Esophagus (tissue), 2 donors: ENCODE measurements around the gene VDR. TPM values are rescaled to one million over a fixed set of nuclear protein-coding genes. Genes with fewer than 3 reads are reported as not detected.

ENCODE experiments used
- H3K27ac ChIP-seq, 2 donors: one replicate each; pipeline ENCODE4 v1.5.1; 2013; ENCODE audit warnings: low read depth in 2 of 2, mild to moderate bottlenecking in 2 of 2, inconsistent platforms in 1 of 2, low read length in 1 of 2, moderate library complexity in 1 of 2
- H3K27me3 ChIP-seq, 2 donors: one replicate each; pipeline ENCODE4 v1.6.1; 2013; ENCODE audit warnings: low read length in 2 of 2, control low read depth in 1 of 2, mild to moderate bottlenecking in 1 of 2; ENCODE audit not compliant: insufficient read depth in 2 of 2, control insufficient read depth in 1 of 2
- H3K36me3 ChIP-seq, 2 donors: one replicate each; pipeline ENCODE4 v1.6.1; 2013; ENCODE audit warnings: low read length in 1 of 2; ENCODE audit not compliant: control insufficient read depth in 2 of 2, insufficient read depth in 2 of 2
- H3K4me1 ChIP-seq, 2 donors: one replicate each; pipeline ENCODE4 v1.6.1; 2013; ENCODE audit warnings: low read length in 1 of 2; ENCODE audit not compliant: control insufficient read depth in 2 of 2, insufficient read depth in 2 of 2
- H3K4me3 ChIP-seq, 2 donors: one replicate each; pipeline ENCODE4 v1.5.1; 2013; ENCODE audit warnings: low read length in 2 of 2, mild to moderate bottlenecking in 2 of 2, low read depth in 1 of 2, moderate library complexity in 1 of 2
- H3K9me3 ChIP-seq, 2 donors: one replicate each; pipeline ENCODE4 v1.6.1; 2013; ENCODE audit warnings: mild to moderate bottlenecking in 2 of 2, low read depth in 1 of 2, low read length in 1 of 2, moderate library complexity in 1 of 2; ENCODE audit not compliant: control insufficient read depth in 2 of 2, insufficient read depth in 1 of 2
- whole genome bisulfite sequencing, 2 donors: extraction: QIAGEN DNeasy Blood & Tissue Kit; methylation state at CpG; one replicate each; pipeline ENCODE4 v1.1.7; 2013; 5-methylcytosine and 5-hydroxymethylcytosine counted together
- polyA plus RNA-seq, 2 donors: library from polyadenylated mRNA; stranded (reverse); fragments of 200-250 nt; gene quantifications; one replicate each; pipeline ENCODE4 v1.2.3, GENCODE V29; 2013
- donor health status: healthy with polysubstance abuse.
- donor health status: Bipolar disorder and iron deficiency.

The VDR gene
- polyA plus RNA-seq, 2 donors, result 8.8 to 10.8 TPM

DNA sequence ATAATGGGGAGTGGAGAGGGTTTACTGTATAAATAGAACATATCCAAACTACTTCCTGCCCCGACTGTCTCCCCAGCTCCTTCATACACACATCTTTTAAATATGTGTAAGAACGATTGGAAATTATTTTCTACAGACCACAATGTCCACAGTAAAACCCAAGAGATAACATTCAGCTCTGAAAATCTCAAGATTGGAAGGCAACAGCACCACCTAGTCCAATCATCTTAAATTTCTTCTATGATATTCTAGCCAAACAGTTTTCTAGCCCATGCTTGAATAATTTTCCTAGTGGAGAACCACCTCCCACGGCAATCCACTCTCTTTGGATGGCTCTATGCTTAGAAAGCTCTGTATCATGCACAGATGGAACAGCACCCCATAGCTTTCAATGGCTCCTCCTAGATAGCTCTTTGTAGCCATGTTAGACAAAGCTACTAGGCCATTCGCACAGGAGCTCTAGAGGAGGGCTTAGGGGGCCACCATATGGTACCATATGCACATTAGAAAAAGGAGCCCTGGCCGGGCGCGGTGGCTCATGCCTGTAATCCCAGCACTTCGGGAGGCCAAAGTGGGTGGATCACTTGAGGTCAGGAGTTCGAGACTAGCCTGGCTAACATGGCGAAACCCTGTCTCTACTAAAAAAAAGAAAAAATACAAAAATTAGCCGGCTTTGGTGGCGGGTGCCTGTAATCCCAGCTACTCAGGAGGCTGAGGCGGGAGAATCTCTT, 18.1 kb downstream of the VDR start:
- Histone ChIP-seq H3K36me3 (peaks cover 0 to 3% of the 10 kb centered on the region in 2 donors), H3K4me3 (no peak overlapping the region), H3K27me3 (no peaks in the 10 kb centered on the region), H3K4me1 (peaks cover 7% of the 10 kb centered on the region in 2 donors), H3K9me3 (no peaks in the 10 kb centered on the region), H3K27ac (no peak overlapping the region)
- WGBS, 2 donors, result 78 to 81% methylated on average over 13 of the region's 13 CpGs

DNA sequence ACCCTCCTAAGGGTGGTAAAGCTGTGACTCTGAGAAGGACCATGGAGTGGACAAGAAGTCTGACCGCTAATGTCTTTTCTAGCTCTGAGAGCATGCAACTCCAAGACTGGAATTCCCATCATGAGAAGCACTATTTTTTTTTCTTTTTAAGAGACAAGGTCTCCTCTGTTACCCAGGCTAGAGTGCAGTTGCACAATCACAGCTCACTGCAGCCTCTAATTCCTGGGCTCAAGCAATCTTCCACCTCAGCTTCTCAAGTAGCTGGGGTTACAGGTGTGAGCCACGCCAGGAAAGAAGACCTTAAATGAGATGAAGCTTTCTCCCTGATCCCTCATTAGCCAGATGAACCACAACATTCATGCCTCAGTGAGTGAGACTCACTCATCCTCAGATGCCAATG, 19.2 kb downstream of the VDR start:
- peaks cover 0 to 3% of the 10 kb centered on the region in 2 donors for H3K36me3 ChIP-seq
- 77 to 93% methylated on average over 2 of the region's 2 CpGs for WGBS, 2 donors
- H3K4me1 ChIP-seq, result peaks cover 7% of the 10 kb centered on the region in 2 donors
- H3K4me3 ChIP-seq, result no peak overlapping the region
- no peak overlapping the region for H3K27ac ChIP-seq
- H3K9me3 ChIP-seq, result no peaks in the 10 kb centered on the region
- H3K27me3 ChIP-seq, result no peaks in the 10 kb centered on the region

DNA sequence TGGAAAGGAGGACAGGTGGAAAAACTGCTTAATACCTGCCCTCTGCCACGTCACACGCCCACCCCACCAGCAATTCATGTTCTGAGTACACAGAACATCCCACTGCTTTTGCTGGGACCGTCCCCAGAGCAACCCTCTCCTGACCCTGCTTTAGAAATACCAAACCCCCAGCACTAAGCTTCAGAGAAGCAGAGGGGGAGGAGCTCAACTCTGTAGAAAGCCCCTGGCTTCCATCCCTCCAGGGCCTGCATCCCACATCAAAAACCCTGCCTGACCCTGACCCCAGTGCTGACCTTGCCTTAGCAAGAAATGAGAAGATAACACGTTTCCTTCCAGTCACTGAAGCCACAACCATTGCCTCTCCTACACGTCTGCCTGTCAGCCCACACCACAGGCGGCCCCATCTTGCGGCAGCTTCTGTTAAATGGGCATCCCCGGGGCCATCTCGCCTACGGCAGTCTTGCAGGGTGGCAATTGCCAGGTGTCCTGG, 19.7 kb downstream of the VDR start:
- Histone ChIP-seq H3K27me3 (no peaks in the 10 kb centered on the region), H3K4me3 (no peak overlapping the region), H3K27ac (no peak overlapping the region), H3K4me1 (peaks cover 7% of the 10 kb centered on the region in 2 donors), H3K36me3 (peaks cover 0 to 3% of the 10 kb centered on the region in 2 donors), H3K9me3 (no peaks in the 10 kb centered on the region)
- 70 to 78% methylated on average over 10 of the region's 10 CpGs for WGBS, 2 donors

DNA sequence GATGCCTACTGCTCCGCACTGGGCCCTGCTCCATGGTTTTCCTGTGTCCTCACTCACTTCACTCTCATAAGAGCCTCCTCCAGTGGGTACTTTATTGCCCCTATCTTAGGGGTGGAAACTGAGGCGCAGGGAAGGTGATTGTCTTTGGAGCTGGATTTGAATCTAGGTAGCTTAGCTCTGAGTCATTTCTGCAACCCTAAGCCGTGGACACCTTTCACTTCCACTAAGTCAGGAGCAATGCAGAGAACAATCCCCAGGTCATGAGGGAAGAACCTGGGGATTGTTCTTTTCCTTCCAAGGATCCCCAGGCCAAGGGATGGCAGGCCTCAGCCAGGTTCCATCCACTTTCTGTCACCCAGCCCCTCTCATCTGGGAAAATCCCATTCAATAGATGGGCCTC, 20.3 kb downstream of the VDR start:
- 63 to 78% methylated on average over 3 of the region's 3 CpGs for WGBS, 2 donors
- Histone ChIP-seq H3K4me1 (peaks cover 7% of the 10 kb centered on the region in 2 donors), H3K9me3 (no peaks in the 10 kb centered on the region), H3K4me3 (no peak overlapping the region), H3K27ac (no peak overlapping the region), H3K27me3 (no peaks in the 10 kb centered on the region), H3K36me3 (peaks cover 0 to 3% of the 10 kb centered on the region in 2 donors)

DNA sequence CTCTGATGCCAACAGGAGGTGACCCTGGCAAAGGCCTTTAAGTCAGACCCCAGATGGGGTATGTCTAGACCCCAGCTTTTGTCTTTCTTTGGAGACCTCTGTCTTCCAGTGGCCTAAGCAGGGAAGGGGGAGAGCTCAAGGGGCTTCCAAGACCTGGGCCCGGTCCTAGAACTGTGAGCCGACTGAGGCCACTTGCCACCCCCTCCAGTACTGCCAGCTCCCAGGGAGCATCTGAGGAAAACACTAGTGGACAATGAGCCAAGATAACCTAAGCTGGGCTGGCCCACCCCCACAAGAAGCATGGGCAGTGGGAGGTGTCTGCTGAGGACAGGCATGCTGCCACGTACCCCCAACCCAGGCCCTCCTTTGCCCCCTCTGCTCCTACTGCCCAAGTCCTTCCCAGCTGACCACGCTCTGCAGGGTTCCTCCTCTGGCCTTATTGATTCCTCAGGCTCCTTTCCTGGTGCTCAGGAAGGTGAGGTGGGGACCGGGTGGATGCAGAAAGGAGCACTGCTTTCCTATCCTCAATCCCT, 21.1 kb downstream of the VDR start:
- Histone ChIP-seq H3K36me3 (peaks cover 0 to 6% of the 10 kb centered on the region in 2 donors), H3K9me3 (no peaks in the 10 kb centered on the region), H3K4me3 (no peak overlapping the region), H3K27me3 (no peaks in the 10 kb centered on the region), H3K4me1 (peaks cover 5 to 7% of the 10 kb centered on the region in 2 donors), H3K27ac (no peak overlapping the region)
- WGBS, 2 donors, result 67 to 92% methylated on average over 5 of the region's 5 CpGs

DNA sequence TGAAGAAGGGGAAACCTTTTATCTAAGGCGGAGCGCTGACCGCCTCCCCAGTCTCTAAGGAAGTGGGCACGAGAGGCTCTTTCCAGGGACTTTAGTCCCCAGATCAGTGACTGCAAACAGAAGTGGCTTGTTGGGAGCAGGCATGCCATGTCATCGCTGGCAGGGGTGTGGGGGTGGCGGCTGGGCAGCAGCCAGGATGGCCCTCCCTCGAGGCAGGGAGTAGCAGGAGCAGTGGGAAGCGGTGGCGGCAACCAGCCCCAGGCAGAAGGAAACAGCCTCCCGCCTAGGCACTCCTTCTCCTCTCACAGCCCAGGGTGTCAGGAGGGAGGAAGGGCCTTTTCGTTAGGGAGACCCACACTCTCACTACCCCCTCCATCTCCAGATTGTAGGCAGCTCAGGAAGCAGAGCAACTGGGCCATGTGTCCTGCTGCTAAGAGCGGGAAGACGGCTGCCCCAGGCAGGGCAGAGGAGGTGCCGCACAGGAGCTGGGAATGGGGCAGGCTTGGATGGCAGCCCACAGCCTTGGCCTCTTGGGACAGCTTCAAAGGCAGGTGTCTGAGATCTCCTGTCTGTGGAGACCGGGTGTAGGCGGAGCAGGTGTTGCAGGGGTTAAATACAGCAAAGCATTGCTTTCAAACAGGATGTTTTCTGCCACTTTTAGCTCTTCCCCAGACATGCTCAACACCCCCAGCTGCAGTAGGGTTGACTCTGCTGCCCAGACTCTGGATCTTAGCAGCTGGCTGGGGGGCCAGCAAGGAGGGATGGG, 21.8 kb downstream of the VDR start:
- Histone ChIP-seq H3K4me3 (no peak overlapping the region), H3K27me3 (no peaks in the 10 kb centered on the region), H3K4me1 (peaks cover 5 to 7% of the 10 kb centered on the region in 2 donors), H3K27ac (no peak overlapping the region), H3K9me3 (no peaks in the 10 kb centered on the region), H3K36me3 (peaks cover 0 to 14% of the 10 kb centered on the region in 2 donors)
- WGBS, 2 donors, result 46 to 50% methylated on average over 15 to 16 of the region's 16 CpGs

DNA sequence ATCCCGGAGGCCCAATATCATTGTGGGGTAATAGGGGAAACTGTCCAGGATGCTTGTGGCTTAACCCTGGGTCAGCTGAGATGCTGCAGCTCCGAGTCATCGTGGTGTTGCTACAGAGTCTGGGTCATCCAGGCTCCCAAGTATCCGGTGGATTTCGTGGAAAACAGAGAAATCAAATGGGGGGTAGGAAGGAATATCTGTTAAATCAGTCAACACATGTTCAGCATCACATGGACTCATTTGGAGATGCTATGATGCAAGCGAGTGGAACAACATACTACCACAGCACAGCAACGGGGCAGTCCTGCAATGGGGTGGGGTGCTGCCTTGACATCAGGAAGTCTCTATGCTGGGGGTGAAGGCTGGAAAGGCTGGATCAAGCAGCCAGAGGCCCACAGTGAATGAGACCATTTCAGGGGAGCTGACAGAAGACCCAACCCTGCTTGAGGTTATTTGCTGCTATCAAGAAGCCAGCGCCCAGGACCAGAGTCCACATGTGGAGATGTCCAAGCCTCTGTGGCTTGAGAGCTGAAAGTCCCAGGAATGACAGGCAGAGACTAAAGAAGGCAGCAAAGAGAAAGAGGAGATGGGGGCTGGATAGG, 22.9 kb downstream of the VDR start:
- no peaks in the 10 kb centered on the region for H3K27me3 ChIP-seq
- H3K36me3 ChIP-seq, result peaks cover 2 to 20% of the 10 kb centered on the region in 2 donors
- peaks cover 7% of the 10 kb centered on the region in 2 donors for H3K4me1 ChIP-seq
- no peak overlapping the region for H3K4me3 ChIP-seq
- H3K9me3 ChIP-seq, result no peaks in the 10 kb centered on the region
- WGBS, 2 donors, result 66 to 76% methylated on average over 8 of the region's 8 CpGs
- no peak overlapping the region for H3K27ac ChIP-seq

DNA sequence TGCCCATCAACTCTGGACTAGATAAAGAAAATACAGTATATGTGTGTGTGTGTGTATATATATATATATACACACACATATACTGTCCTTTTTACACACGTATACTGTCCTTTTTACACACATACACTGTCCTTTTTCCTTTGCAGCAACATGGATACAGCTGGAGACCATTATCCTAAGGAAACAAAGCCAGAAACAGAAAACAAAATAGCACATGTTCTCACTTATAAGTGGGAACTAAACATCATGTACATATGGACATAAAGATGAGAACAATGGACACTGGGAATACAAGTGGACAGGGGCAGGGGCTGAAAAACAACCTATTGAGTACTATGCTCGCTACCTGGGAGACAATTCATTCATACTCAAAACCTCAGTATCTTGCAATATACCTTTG, 23.7 kb downstream of the VDR start:
- Histone ChIP-seq H3K27me3 (no peaks in the 10 kb centered on the region), H3K4me1 (peaks cover 13% of the 10 kb centered on the region in 2 donors), H3K36me3 (peaks cover 2 to 25% of the 10 kb centered on the region in 2 donors), H3K9me3 (no peaks in the 10 kb centered on the region), H3K27ac (no peak overlapping the region), H3K4me3 (no peak overlapping the region)
- WGBS, 2 donors, result 95 to 96% methylated on average over 2 of the region's 2 CpGs

DNA sequence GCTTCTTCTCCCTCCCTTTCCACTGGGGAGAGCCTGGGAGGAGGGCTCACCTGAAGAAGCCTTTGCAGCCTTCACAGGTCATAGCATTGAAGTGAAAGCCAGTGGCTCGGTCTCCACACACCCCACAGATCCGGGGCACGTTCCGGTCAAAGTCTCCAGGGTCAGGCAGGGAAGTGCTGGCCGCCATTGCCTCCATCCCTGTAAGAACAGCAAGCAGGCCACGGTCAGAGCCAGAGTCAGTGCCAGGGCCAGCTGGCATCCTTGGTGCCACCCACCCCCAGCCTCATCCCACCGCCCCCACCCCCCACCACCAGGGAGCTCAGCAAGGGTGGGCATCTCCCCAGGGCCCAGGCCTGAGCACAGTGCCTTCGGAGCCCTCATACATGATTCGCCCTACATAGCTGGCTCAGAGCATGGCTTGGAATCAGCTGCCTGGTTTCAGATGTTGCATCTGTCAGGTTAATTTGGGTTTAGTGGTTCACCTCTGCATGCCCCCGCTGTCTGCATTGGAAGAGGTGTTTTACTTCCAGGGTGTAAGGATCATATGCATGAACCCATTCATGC, 25.8 kb downstream of the VDR start:
- H3K27me3 ChIP-seq, result no peaks in the 10 kb centered on the region
- H3K4me3 ChIP-seq, result no peak overlapping the region
- peaks cover 13% of the 10 kb centered on the region in 2 donors for H3K4me1 ChIP-seq
- no peaks in the 10 kb centered on the region for H3K9me3 ChIP-seq
- peaks cover 2 to 25% of the 10 kb centered on the region in 2 donors for H3K36me3 ChIP-seq
- no peak overlapping the region for H3K27ac ChIP-seq
- WGBS, 2 donors, result 85 to 96% methylated on average over 10 of the region's 10 CpGs
